Neuronal stem cell (in vitro differentiated cells): ENCODE measurements around the gene TCEANC2.

ENCODE experiments used
- DNase-seq: peaks from one replicate; pipeline ENCODE4 v3.0.0-alpha.2; 2013; ENCODE audit warnings: low spot score
- H2AFZ ChIP-seq: one replicate; pipeline ENCODE4 v1.6.1; 2013; ENCODE audit warnings: mild to moderate bottlenecking, low read length, inconsistent platforms
- H2AK5ac ChIP-seq: 2 replicates; pipeline ENCODE4 v1.6.1; 2013; ENCODE audit warnings: low read depth, mild to moderate bottlenecking, inconsistent platforms, low read length, moderate library complexity, mixed read lengths
- H2BK120ac ChIP-seq: 2 replicates; pipeline ENCODE4 v1.6.1; 2013; ENCODE audit warnings: low read depth, mild to moderate bottlenecking, inconsistent platforms, low read length, moderate library complexity, mixed read lengths
- H2BK12ac ChIP-seq: one replicate; pipeline ENCODE4 v1.6.1; 2013; ENCODE audit warnings: low read length, inconsistent platforms
- H2BK15ac ChIP-seq: 2 replicates; pipeline ENCODE4 v1.6.1; 2013; ENCODE audit warnings: mild to moderate bottlenecking, low read length, inconsistent platforms, mixed read lengths
- H2BK5ac ChIP-seq: one replicate; pipeline ENCODE4 v1.6.1; 2013; ENCODE audit warnings: inconsistent platforms, mild to moderate bottlenecking, low read length, moderate library complexity
- H3K14ac ChIP-seq: one replicate; pipeline ENCODE4 v1.6.1; 2013; ENCODE audit warnings: low read length, inconsistent platforms
- H3K18ac ChIP-seq: 2 replicates; pipeline ENCODE4 v1.6.1; 2013; ENCODE audit warnings: low read length, inconsistent platforms
- H3K23ac ChIP-seq: 2 replicates; pipeline ENCODE4 v1.6.1; 2013; ENCODE audit warnings: low read depth, mild to moderate bottlenecking, mixed read lengths, low read length, inconsistent platforms; ENCODE audit not compliant: poor library complexity
- H3K27ac ChIP-seq: replicated peaks from 3 replicates; pipeline ENCODE4 v1.5.1; 2013; ENCODE audit warnings: low read length, inconsistent platforms
- H3K27me3 ChIP-seq, 3 experiments: 2 replicates each; pipeline ENCODE4 v1.6.1; 2013; ENCODE audit warnings: low read length in 3 of 3, mild to moderate bottlenecking in 2 of 3, inconsistent platforms in 1 of 3, low read depth in 1 of 3, mixed read lengths in 1 of 3, moderate library complexity in 1 of 3; ENCODE audit not compliant: control insufficient read depth in 3 of 3, insufficient read depth in 3 of 3
- H3K36me3 ChIP-seq, 2 donors: replicated peaks in 1 of 2; 2 replicates each; pipeline ENCODE4 v1.6.1; 2013; ENCODE audit warnings: low read length in 2 of 2; ENCODE audit not compliant: control insufficient read depth in 2 of 2, insufficient read depth in 2 of 2
- H3K4ac ChIP-seq: 2 replicates; pipeline ENCODE4 v1.6.1; 2013; ENCODE audit warnings: inconsistent platforms, mild to moderate bottlenecking, low read length, moderate library complexity
- H3K4me1 ChIP-seq, 2 donors: 1 replicate in 1 of 2; 2 replicates in 1 of 2; pipeline ENCODE4 v1.6.1; 2013; ENCODE audit warnings: low read length in 2 of 2, low read depth in 1 of 2; ENCODE audit not compliant: control insufficient read depth in 2 of 2, insufficient read depth in 1 of 2
- H3K4me2 ChIP-seq: one replicate; pipeline ENCODE4 v1.6.1; 2013; ENCODE audit warnings: mild to moderate bottlenecking, low read length, inconsistent platforms; ENCODE audit not compliant: insufficient read depth, poor library complexity, severe bottlenecking
- H3K4me3 ChIP-seq, 2 donors: 2 replicates each; pipeline ENCODE4 v1.5.1; 2013; ENCODE audit warnings: low read length in 2 of 2, mild to moderate bottlenecking in 2 of 2, inconsistent platforms in 1 of 2, moderate library complexity in 1 of 2
- H3K79me1 ChIP-seq: one replicate; pipeline ENCODE4 v1.6.1; 2013; ENCODE audit warnings: low read depth, mild to moderate bottlenecking, inconsistent platforms, low read length, moderate library complexity
- H3K9ac ChIP-seq: one replicate; pipeline ENCODE4 v1.6.1; 2013; ENCODE audit warnings: mild to moderate bottlenecking, low read depth, low read length, inconsistent platforms; ENCODE audit not compliant: poor library complexity
- H3K9me3 ChIP-seq, 2 donors: replicated peaks in 1 of 2; 2 replicates each; pipeline versions ENCODE3 to v1.6.1; 2013; ENCODE audit warnings: low read length in 2 of 2, mild to moderate bottlenecking in 2 of 2, inconsistent platforms in 1 of 2, low read depth in 1 of 2, mixed read lengths in 1 of 2, moderate library complexity in 1 of 2; ENCODE audit not compliant: control insufficient read depth in 2 of 2, insufficient read depth in 1 of 2
- H4K8ac ChIP-seq: one replicate; pipeline ENCODE4 v1.6.1; 2013; ENCODE audit warnings: low read depth, mild to moderate bottlenecking, inconsistent platforms, low read length, moderate library complexity
- H4K91ac ChIP-seq: one replicate; pipeline ENCODE4 v1.6.1; 2013; ENCODE audit warnings: low read length, low read depth, mild to moderate bottlenecking, inconsistent platforms; ENCODE audit not compliant: poor library complexity
- WGBS, 2 donors: extraction: QIAGEN DNeasy Blood & Tissue Kit; methylation state at CpG; one replicate each; pipeline ENCODE4 v1.1.7; 2013; ENCODE audit warnings: missing lambda C conversion rate in 2 of 2, mixed read lengths in 1 of 2; ENCODE audit not compliant: insufficient read length in 2 of 2, insufficient replicate concordance in 1 of 2; ENCODE audit errors: extremely low coverage in 2 of 2; 5-methylcytosine and 5-hydroxymethylcytosine counted together

The TCEANC2 gene

DNA sequence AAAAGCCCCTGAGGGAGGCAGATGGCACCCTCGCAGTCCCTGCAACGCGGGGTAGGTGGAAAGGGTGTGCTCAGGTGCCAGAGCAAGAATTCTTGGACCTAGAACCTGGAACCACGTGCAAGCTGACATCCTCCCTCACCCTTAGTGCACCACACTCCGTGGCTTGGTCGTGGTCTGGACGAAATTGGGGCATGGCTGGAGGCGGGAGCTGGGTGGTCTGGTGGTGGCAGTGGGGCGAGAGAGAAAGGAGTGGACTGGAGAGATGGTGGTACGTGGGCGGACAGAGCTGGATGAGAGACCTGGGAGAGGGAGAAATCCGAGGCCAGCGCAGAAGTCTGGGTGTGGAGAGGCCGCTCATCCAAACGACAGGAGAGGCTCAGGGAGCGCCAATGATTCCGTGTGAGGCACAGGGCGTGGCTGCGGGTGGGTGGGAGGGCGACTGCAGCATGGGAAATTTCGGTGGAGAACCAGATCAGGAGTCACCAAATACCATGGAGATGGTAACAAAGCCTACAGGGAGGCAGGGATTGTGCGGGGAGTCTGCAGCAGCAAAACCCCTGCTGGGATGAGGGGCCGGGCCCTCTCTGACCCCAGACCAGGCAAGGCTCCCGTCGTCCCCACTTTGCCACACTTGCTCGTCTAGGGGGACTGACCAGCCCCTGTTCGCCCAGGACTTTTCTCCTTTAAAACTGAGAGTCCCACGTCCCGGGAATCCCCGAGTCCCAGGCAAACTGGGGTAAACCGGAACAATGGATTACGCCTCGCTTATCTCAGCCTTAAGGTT, 67.5 kb downstream of the TCEANC2 start:
- no peak overlapping the region for H3K14ac ChIP-seq
- peak overlapping the region; percentile 83 for H3K23ac ChIP-seq
- no peak for DNase-seq
- peak overlapping the region; percentile 25 for H2BK12ac ChIP-seq
- no CpG with 5 or more reads among the region's 33 CpGs for WGBS, 2 donors
- H3K79me1 ChIP-seq, result no peaks in the 10 kb centered on the region
- H2AK5ac ChIP-seq, result peak overlapping the region; percentile 7
- no peaks in the 10 kb centered on the region for H3K9me3 ChIP-seq
- H3K27me3 ChIP-seq, result peaks cover 0 to 43% (median 16%) of the 10 kb centered on the region in 3 experiments
- no peak overlapping the region for H3K4ac ChIP-seq
- peak overlapping the region; percentile 40 for H3K4me2 ChIP-seq
- H3K27ac ChIP-seq, result no peak overlapping the region
- H2BK15ac ChIP-seq, result peak overlapping the region; percentile 51
- no peak overlapping the region for H2BK120ac ChIP-seq
- H4K8ac ChIP-seq, result no peak overlapping the region
- peak overlapping the region in 1 of 2 donors; percentile 1 for H3K4me3 ChIP-seq
- peaks cover 14 to 19% of the 10 kb centered on the region in 2 donors for H3K4me1 ChIP-seq
- H3K18ac ChIP-seq, result peak overlapping the region; percentile 74
- H3K36me3 ChIP-seq, result no peaks in the 10 kb centered on the region
- no peak overlapping the region for H3K9ac ChIP-seq
- H4K91ac ChIP-seq, result no peak overlapping the region
- peak overlapping the region; percentile 89 for H2AFZ ChIP-seq
- no peak overlapping the region for H2BK5ac ChIP-seq

- H3K9me3 ChIP-seq, result no peaks in the 10 kb centered on the region
Measured at GRCh38 chr1:54121482-54122134, 68.2 kb downstream of the TCEANC2 start.

GRCh38 chr1:54122135-54122751, 68.8 kb downstream of the TCEANC2 start:
- Histone ChIP-seq H2BK5ac (no peak overlapping the region), H3K27ac (no peak overlapping the region), H3K23ac (peak overlapping the region; percentile 83), H3K36me3 (no peaks in the 10 kb centered on the region), H3K9me3 (no peaks in the 10 kb centered on the region), H3K4me2 (peak overlapping the region; percentile 40), H3K4me3 (peak overlapping the region in 1 of 2 donors; percentile 44), H2AK5ac (no peak overlapping the region), H3K27me3 (peaks cover 0 to 34% (median 16%) of the 10 kb centered on the region in 3 experiments), H3K14ac (peak overlapping the region; percentile 14), H4K8ac (no peak overlapping the region), H2BK12ac (peak overlapping the region; percentile 4), H3K4me1 (peaks cover 14 to 19% of the 10 kb centered on the region in 2 donors), H3K4ac (no peak overlapping the region), H3K79me1 (no peaks in the 10 kb centered on the region), H3K18ac (peak overlapping the region; percentile 86), H2AFZ (peak overlapping the region; percentile 89), H4K91ac (no peak overlapping the region), H2BK120ac (peak overlapping the region; percentile 50), H2BK15ac (peak overlapping the region; percentile 46), H3K9ac (peak overlapping the region; percentile 64)
- no CpG with 5 or more reads among the region's 14 CpGs for WGBS, 2 donors
- DNase-seq, result no peak

More at GRCh38 chr1:54121482-54122134, 68.2 kb downstream of the TCEANC2 start:
- peak overlapping the region; percentile 4 for H2BK12ac ChIP-seq
- H2BK120ac ChIP-seq, result peak overlapping the region; percentile 50
- H2BK15ac ChIP-seq, result peak overlapping the region; percentile 46
- no peaks in the 10 kb centered on the region for H3K36me3 ChIP-seq
- DNase-seq, result peak; percentile 81
- H3K27ac ChIP-seq, result no peak overlapping the region
- H3K27me3 ChIP-seq, result peaks cover 0 to 36% (median 16%) of the 10 kb centered on the region in 3 experiments
- no CpG with 5 or more reads among the region's 36 CpGs for WGBS, 2 donors
- H3K4me3 ChIP-seq, result peak overlapping the region; percentile 1 to 44
- peaks cover 14 to 19% of the 10 kb centered on the region in 2 donors for H3K4me1 ChIP-seq
- H3K4me2 ChIP-seq, result peak overlapping the region; percentile 40
- no peak overlapping the region for H2BK5ac ChIP-seq
- H3K79me1 ChIP-seq, result no peaks in the 10 kb centered on the region
- peak overlapping the region; percentile 89 for H2AFZ ChIP-seq
- peak overlapping the region; percentile 86 for H3K18ac ChIP-seq
- peak overlapping the region; percentile 64 for H3K9ac ChIP-seq
- no peak overlapping the region for H4K8ac ChIP-seq
- H3K14ac ChIP-seq, result peak overlapping the region; percentile 14
- peak overlapping the region; percentile 83 for H3K23ac ChIP-seq
- H4K91ac ChIP-seq, result no peak overlapping the region
- no peak overlapping the region for H3K4ac ChIP-seq
- H2AK5ac ChIP-seq, result no peak overlapping the region
